ENCODE data around the gene PPP1R13B. TPM values are rescaled to one million over a fixed set of nuclear protein-coding genes. Genes with fewer than 3 reads are reported as not detected.
"Not testable (repeated sequence)": the region's sequence is repeated elsewhere in the genome, so short reads cannot be mapped to it uniquely, and the experiment has no call there.

Gene PPP1R13B
- polyA plus RNA-seq, 2 of the 4 experiments (the other 2 are of a cell fraction), result 2.2 to 2.7 TPM

- ATAC-seq, result no peak
- 0 out of 3 replicates have a peak, but pooled peaks cover 7% of the 10 kb centered on the region for H3K4me1 ChIP-seq
- H3K9me3 ChIP-seq, result no peaks in the 10 kb centered on the region
- H3K27ac ChIP-seq, result no peak overlapping the region
- DNase-seq (ENCODE audit: low read depth in 1 of 2, low spot score in 1 of 2), result no peak
- H3K4me2 ChIP-seq, result no peak overlapping the region
- no peak for TF ChIP-seq ZSCAN20 (CRISPR knock-in tag; IDR thresholded peaks at IDR 0.05)
- no peak for TF ChIP-seq ZC3H11A (IDR thresholded peaks at IDR 0.05)
- no peak for TF ChIP-seq RAD21 (conservative IDR thresholded peaks at IDR 0.05 in 1 of 2, IDR thresholded peaks at IDR 0.05 in 1 of 2)
- TF ChIP-seq HES2 (IDR thresholded peaks at IDR 0.05), result no peak
- no peak for TF ChIP-seq FOSB (CRISPR knock-in tag; IDR thresholded peaks at IDR 0.05)
- no peak for TF ChIP-seq NR3C1 (IDR thresholded peaks at IDR 0.05)
- TF ChIP-seq KDM1A (IDR thresholded peaks at IDR 0.05; ENCODE audit: low read depth), result no peak
- ChIA-PET CTCF (interaction anchor here (1.0 to 16.4 kb wide), 4 partner anchors 9 to 20 kb away, joined by 3 to 122 read pairs (median 4); no protein-coding TSS in a partner anchor), POLR2A (no interaction called here)
- FAIRE-seq, result no peak
- 92% methylated on average over 10 of the region's 10 CpGs for WGBS (ENCODE audit: missing lambda C conversion rate)
- no peak overlapping the region for H3K4me3 ChIP-seq
Measured at GRCh38 chr14:103890052-103890371, 42.6 kb upstream of the PPP1R13B start.

GRCh38 chr14:103889313-103890051 lies 42.1 kb upstream of the PPP1R13B start:
- DNase-seq (ENCODE audit: low read depth in 1 of 2, low spot score in 1 of 2), result no peak
- WGBS (ENCODE audit: missing lambda C conversion rate), result 83% methylated on average over 21 of the region's 31 CpGs
- FAIRE-seq, result no peak
- CTCF ChIA-PET, result interaction anchor here (1.0 to 16.4 kb wide), 4 partner anchors 9 to 20 kb away, joined by 3 to 122 read pairs (median 4); no protein-coding TSS in a partner anchor
- POLR2A ChIA-PET, result no interaction called here
- TF ChIP-seq ZC3H11A (IDR thresholded peaks at IDR 0.05) (no peak), MYC (IDR thresholded peaks at IDR 0.05; ENCODE audit: borderline replicate concordance, low read length) (no peak), RFX5 (IDR thresholded peaks at IDR 0.05) (no peak), SMC3 (IDR thresholded peaks at IDR 0.05) (no peak)
- no peak overlapping the region; a peak in 1 of 6 replicates for H3K27ac ChIP-seq
- H3K4me3 ChIP-seq, result no peak overlapping the region
- no peaks in the 10 kb centered on the region for H3K9me3 ChIP-seq
- no peak overlapping the region for H3K4me2 ChIP-seq
- peak in 1 of 2 experiments; percentile 37; a peak in 3 of 6 replicates for ATAC-seq
- H3K4me1 ChIP-seq, result 0 out of 3 replicates have a peak, but pooled peaks cover 4% of the 10 kb centered on the region

- H3K9me3 ChIP-seq; H3K4me2 ChIP-seq; FAIRE-seq; ATAC-seq; POLR2A ChIA-PET; H3K4me3 ChIP-seq; H3K4me1 ChIP-seq; H3K27ac ChIP-seq; DNase-seq (ENCODE audit: low read depth in 1 of 2, low spot score in 1 of 2): not testable (repeated sequence)
- CTCF ChIA-PET, result interaction anchor here (0.6 to 16.4 kb wide), 3 partner anchors 10 to 303 kb away, joined by 3 to 122 read pairs (median 3); no protein-coding TSS in a partner anchor
- WGBS (ENCODE audit: missing lambda C conversion rate), result 91% methylated on average over 4 of the region's 8 CpGs
Measured at GRCh38 chr14:103889002-103889312, 41.6 kb upstream of the PPP1R13B start.

GRCh38 chr14:103887557-103888115 lies 40.3 kb upstream of the PPP1R13B start:
- Histone ChIP-seq H3K4me2 (no peak overlapping the region), H3K27ac (no peak overlapping the region), H3K4me1 (no peaks in the 10 kb centered on the region), H3K9me3 (no peaks in the 10 kb centered on the region), H3K4me3 (no peak overlapping the region)
- no peak for DNase-seq (ENCODE audit: low read depth in 1 of 2, low spot score in 1 of 2)
- no peak for FAIRE-seq
- ChIA-PET CTCF (interaction anchor here (0.6 to 16.4 kb wide), 3 partner anchors 13 to 29 kb away, joined by 3 to 122 read pairs (median 3); no protein-coding TSS in a partner anchor), POLR2A (no interaction called here)
- 83% methylated on average over 5 of the region's 10 CpGs for WGBS (ENCODE audit: missing lambda C conversion rate)
- no peak for ATAC-seq
- TF ChIP-seq HES2 (IDR thresholded peaks at IDR 0.05), result no peak
- no peak for TF ChIP-seq POLR2A (IDR thresholded peaks at IDR 0.05; ENCODE audit: low read length)
- TF ChIP-seq ESRRA (IDR thresholded peaks at IDR 0.05; ENCODE audit: borderline replicate concordance, low read length), result no peak
- TF ChIP-seq HEYL (CRISPR knock-in tag; IDR thresholded peaks at IDR 0.05), result no peak
- no peak for TF ChIP-seq RFX5 (IDR thresholded peaks at IDR 0.05)
- TF ChIP-seq ATOH8 (CRISPR knock-in tag; IDR thresholded peaks at IDR 0.05; ENCODE audit: low read depth), result no peak
- TF ChIP-seq BCL3 (IDR thresholded peaks at IDR 0.05), result no peak
- no peak for TF ChIP-seq BHLHE40 (IDR thresholded peaks at IDR 0.05; ENCODE audit: low read depth, low read length)
- no peak for TF ChIP-seq HOXB13 (CRISPR knock-in tag; IDR thresholded peaks at IDR 0.05; ENCODE audit: low read depth)

Measured in A549 (cell line).